ENCODE data around the gene GLI3. TPM values are rescaled to one million over a fixed set of nuclear protein-coding genes. Genes with fewer than 3 reads are reported as not detected.

Gene GLI3
- total and polyA plus RNA-seq, 4 experiments from 2014 or later, result 0.06 to 0.13 TPM; not detected in 2

DNA sequence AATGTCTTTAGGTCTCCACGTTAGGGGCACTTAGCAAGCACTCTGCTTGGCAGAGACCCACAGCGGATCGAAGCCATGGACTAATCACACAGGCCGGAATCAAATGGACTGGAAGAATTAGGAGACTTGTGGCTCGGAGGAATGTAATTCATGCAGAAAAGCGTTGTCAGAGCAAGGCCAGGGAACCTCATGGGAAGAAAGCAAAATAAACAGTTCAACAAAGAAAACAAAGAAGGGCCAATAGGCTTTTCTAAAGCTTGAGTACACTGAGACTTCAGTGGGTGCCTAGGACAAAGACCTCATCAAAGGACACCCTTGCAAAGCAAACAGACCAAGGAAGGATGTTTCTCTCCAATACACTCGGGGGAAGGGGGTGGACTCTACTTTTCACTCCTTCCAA lies 171.1 kb downstream of the GLI3 start:
- Mint-ChIP-seq H3K9me3 (no peaks in the 10 kb centered on the region), H3K27ac (no peak overlapping the region), H3K4me3 (no peak overlapping the region), H3K36me3 (no peaks in the 10 kb centered on the region), H3K4me1 (no peaks in the 10 kb centered on the region), H3K27me3 (peaks cover 1% of the 10 kb centered on the region in 2 donors)
- no peak for DNase-seq
- CTCF ChIA-PET (ENCODE audit: partially characterized antibody), result no interaction called here
- H3K4me1 ChIP-seq (ENCODE audit: insufficient read depth, low read length), result no peaks in the 10 kb centered on the region
- no peaks in the 10 kb centered on the region for H3K36me3 ChIP-seq (ENCODE audit: insufficient read depth, low read length)
- H3K27me3 ChIP-seq (ENCODE audit: insufficient read depth, low read length), result no peaks in the 10 kb centered on the region
- H3K9me3 ChIP-seq (ENCODE audit: control insufficient read depth in 1 of 2, low read length in 2 of 2), result no peaks in the 10 kb centered on the region
- intact Hi-C loops (cut with micrococcal nuclease), result no loop called here
- no peak overlapping the region for H3K4me3 ChIP-seq (ENCODE audit: low read length in 2 of 2)
- no peak overlapping the region for H3K27ac ChIP-seq (ENCODE audit: low read depth, low read length)
- POLR2A ChIA-PET (ENCODE audit: partially characterized antibody), result no interaction called here

DNA sequence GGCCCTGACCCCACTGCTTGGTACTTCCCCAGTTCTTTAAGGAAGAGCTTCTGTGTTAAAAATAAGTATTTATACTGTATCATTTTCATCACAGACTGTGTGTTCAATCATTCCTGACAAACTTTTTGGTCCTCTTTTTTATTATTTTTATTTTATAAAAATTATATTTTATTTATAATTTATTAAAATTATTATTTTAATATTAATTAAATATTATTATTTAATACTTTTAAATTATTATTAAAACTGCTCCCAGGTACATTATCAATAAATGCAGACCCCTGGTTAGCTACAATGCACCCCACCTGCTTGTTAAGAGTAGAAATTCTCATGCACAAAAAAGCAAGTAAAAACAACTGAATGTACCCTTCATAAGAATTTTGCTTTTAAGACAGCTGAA lies 172.0 kb downstream of the GLI3 start:
- no peaks in the 10 kb centered on the region for H3K27me3 ChIP-seq (ENCODE audit: insufficient read depth, low read length)
- no peak for DNase-seq
- Mint-ChIP-seq H3K4me3 (no peak overlapping the region), H3K27ac (no peak overlapping the region), H3K9me3 (no peaks in the 10 kb centered on the region), H3K4me1 (no peaks in the 10 kb centered on the region), H3K36me3 (no peaks in the 10 kb centered on the region), H3K27me3 (peaks cover 1% of the 10 kb centered on the region in 2 donors)
- no peak overlapping the region for H3K27ac ChIP-seq (ENCODE audit: low read depth, low read length)
- no peaks in the 10 kb centered on the region for H3K4me1 ChIP-seq (ENCODE audit: insufficient read depth, low read length)
- no peaks in the 10 kb centered on the region for H3K36me3 ChIP-seq (ENCODE audit: insufficient read depth, low read length)
- no peak overlapping the region for H3K4me3 ChIP-seq (ENCODE audit: low read length in 2 of 2)
- ChIA-PET POLR2A (ENCODE audit: partially characterized antibody) (no interaction called here), CTCF (ENCODE audit: partially characterized antibody) (no interaction called here)
- intact Hi-C loops (cut with micrococcal nuclease), result no loop called here
- H3K9me3 ChIP-seq (ENCODE audit: control insufficient read depth in 1 of 2, low read length in 2 of 2), result no peaks in the 10 kb centered on the region

GRCh38 chr7:42064534-42064933 lies 172.5 kb downstream of the GLI3 start:
- CTCF ChIA-PET (ENCODE audit: partially characterized antibody), result no interaction called here
- intact Hi-C loops (cut with micrococcal nuclease), result no loop called here
- H3K27ac ChIP-seq (ENCODE audit: low read depth, low read length), result no peak overlapping the region

DNA sequence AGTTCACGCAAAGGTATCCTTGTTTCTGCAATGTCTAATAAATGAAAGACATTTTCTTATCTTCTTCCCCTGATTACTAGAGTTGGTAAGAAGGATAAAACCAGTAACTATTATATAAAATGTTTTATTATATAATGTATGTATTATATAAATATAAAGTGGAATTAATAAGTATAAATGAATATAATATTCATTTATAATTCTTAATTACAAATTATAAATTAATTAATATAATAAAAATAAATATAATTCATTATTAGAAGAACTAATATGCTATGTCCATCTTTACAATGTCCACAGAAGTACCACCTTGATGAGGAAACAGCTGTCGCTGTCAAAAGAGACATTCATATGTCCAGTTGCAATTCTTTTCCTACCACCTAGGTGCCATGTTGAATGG lies 177.7 kb downstream of the GLI3 start:
- H3K36me3 ChIP-seq (ENCODE audit: insufficient read depth, low read length), result no peaks in the 10 kb centered on the region
- intact Hi-C loops (cut with micrococcal nuclease), result no loop called here
- POLR2A ChIA-PET (ENCODE audit: partially characterized antibody), result no interaction called here
- no peak overlapping the region for H3K27ac Mint-ChIP-seq
- no peaks in the 10 kb centered on the region for H3K4me1 Mint-ChIP-seq
- no peak overlapping the region for H3K4me3 Mint-ChIP-seq
- peaks cover 0 to 1% of the 10 kb centered on the region in 2 donors for H3K27me3 Mint-ChIP-seq
- no peaks in the 10 kb centered on the region for H3K4me1 ChIP-seq (ENCODE audit: insufficient read depth, low read length)
- H3K9me3 ChIP-seq (ENCODE audit: control insufficient read depth in 1 of 2, low read length in 2 of 2), result no peaks in the 10 kb centered on the region
- H3K4me3 ChIP-seq (ENCODE audit: low read length in 2 of 2), result no peak overlapping the region
- no peaks in the 10 kb centered on the region for H3K27me3 ChIP-seq (ENCODE audit: insufficient read depth, low read length)
- H3K9me3 Mint-ChIP-seq, result peaks cover 0 to 4% (median 0%) of the 10 kb centered on the region in 8 donors
- CTCF ChIA-PET (ENCODE audit: partially characterized antibody), result no interaction called here
- H3K27ac ChIP-seq (ENCODE audit: low read depth, low read length), result no peak overlapping the region
- no peaks in the 10 kb centered on the region for H3K36me3 Mint-ChIP-seq
- DNase-seq, result no peak

More at GRCh38 chr7:42064534-42064933, 172.5 kb downstream of the GLI3 start:
- Mint-ChIP-seq H3K27me3 (peaks cover 0 to 1% of the 10 kb centered on the region in 2 donors), H3K4me3 (no peak overlapping the region), H3K9me3 (no peaks in the 10 kb centered on the region), H3K27ac (no peak overlapping the region), H3K36me3 (no peaks in the 10 kb centered on the region), H3K4me1 (no peaks in the 10 kb centered on the region)
- no peak for DNase-seq
- Histone ChIP-seq H3K9me3 (ENCODE audit: control insufficient read depth in 1 of 2, low read length in 2 of 2) (no peaks in the 10 kb centered on the region), H3K36me3 (ENCODE audit: insufficient read depth, low read length) (no peaks in the 10 kb centered on the region), H3K4me1 (ENCODE audit: insufficient read depth, low read length) (no peaks in the 10 kb centered on the region), H3K27me3 (ENCODE audit: insufficient read depth, low read length) (no peaks in the 10 kb centered on the region), H3K4me3 (ENCODE audit: low read length in 2 of 2) (no peak overlapping the region)
- POLR2A ChIA-PET (ENCODE audit: partially characterized antibody), result no interaction called here

GRCh38 chr7:42057331-42057730 lies 179.7 kb downstream of the GLI3 start:
- DNase-seq, result no peak
- Mint-ChIP-seq H3K36me3 (no peaks in the 10 kb centered on the region), H3K27ac (no peak overlapping the region), H3K4me1 (no peaks in the 10 kb centered on the region), H3K27me3 (peaks cover 0 to 1% of the 10 kb centered on the region in 2 donors), H3K9me3 (peaks cover 0 to 4% (median 0%) of the 10 kb centered on the region in 8 donors), H3K4me3 (no peak overlapping the region)
- Histone ChIP-seq H3K36me3 (ENCODE audit: insufficient read depth, low read length) (no peaks in the 10 kb centered on the region), H3K4me1 (ENCODE audit: insufficient read depth, low read length) (no peaks in the 10 kb centered on the region), H3K4me3 (ENCODE audit: low read length in 2 of 2) (no peak overlapping the region), H3K9me3 (ENCODE audit: control insufficient read depth in 1 of 2, low read length in 2 of 2) (no peaks in the 10 kb centered on the region), H3K27me3 (ENCODE audit: insufficient read depth, low read length) (no peaks in the 10 kb centered on the region), H3K27ac (ENCODE audit: low read depth, low read length) (no peak overlapping the region)
- intact Hi-C loops (cut with micrococcal nuclease), result no loop called here
- ChIA-PET CTCF (ENCODE audit: partially characterized antibody) (no interaction called here), POLR2A (ENCODE audit: partially characterized antibody) (no interaction called here)

- intact Hi-C loops (cut with micrococcal nuclease), result no loop called here
- H3K4me1 ChIP-seq (ENCODE audit: insufficient read depth, low read length), result no peaks in the 10 kb centered on the region
- H3K27ac ChIP-seq (ENCODE audit: low read depth, low read length), result no peak overlapping the region
- H3K27ac Mint-ChIP-seq, result no peak overlapping the region
- H3K27me3 ChIP-seq (ENCODE audit: insufficient read depth, low read length), result no peaks in the 10 kb centered on the region
- H3K36me3 ChIP-seq (ENCODE audit: insufficient read depth, low read length), result no peaks in the 10 kb centered on the region
- H3K9me3 ChIP-seq (ENCODE audit: control insufficient read depth in 1 of 2, low read length in 2 of 2), result no peaks in the 10 kb centered on the region
- ChIA-PET CTCF (ENCODE audit: partially characterized antibody) (no interaction called here), POLR2A (ENCODE audit: partially characterized antibody) (no interaction called here)
- H3K36me3 Mint-ChIP-seq, result no peaks in the 10 kb centered on the region
- no peak for DNase-seq
- no peak overlapping the region for H3K4me3 ChIP-seq (ENCODE audit: low read length in 2 of 2)
- H3K4me1 Mint-ChIP-seq, result no peaks in the 10 kb centered on the region
- H3K4me3 Mint-ChIP-seq, result no peak overlapping the region
- H3K27me3 Mint-ChIP-seq, result peaks cover 0 to 1% of the 10 kb centered on the region in 2 donors
- H3K9me3 Mint-ChIP-seq, result peaks cover 0 to 4% (median 0%) of the 10 kb centered on the region in 8 donors
Measured at GRCh38 chr7:42055171-42055570, 181.8 kb downstream of the GLI3 start.

GRCh38 chr7:42053834-42054233 lies 183.2 kb downstream of the GLI3 start:
- Mint-ChIP-seq H3K27me3 (peaks cover 0 to 1% of the 10 kb centered on the region in 2 donors), H3K4me3 (no peak overlapping the region), H3K4me1 (no peaks in the 10 kb centered on the region), H3K36me3 (no peaks in the 10 kb centered on the region), H3K9me3 (peaks cover 0 to 4% (median 0%) of the 10 kb centered on the region in 8 donors), H3K27ac (no peak overlapping the region)
- Histone ChIP-seq H3K27ac (ENCODE audit: low read depth, low read length) (no peak overlapping the region), H3K36me3 (ENCODE audit: insufficient read depth, low read length) (no peaks in the 10 kb centered on the region), H3K9me3 (ENCODE audit: control insufficient read depth in 1 of 2, low read length in 2 of 2) (no peaks in the 10 kb centered on the region), H3K27me3 (ENCODE audit: insufficient read depth, low read length) (no peaks in the 10 kb centered on the region), H3K4me3 (ENCODE audit: low read length in 2 of 2) (no peak overlapping the region), H3K4me1 (ENCODE audit: insufficient read depth, low read length) (no peaks in the 10 kb centered on the region)
- POLR2A ChIA-PET (ENCODE audit: partially characterized antibody), result no interaction called here
- intact Hi-C loops (cut with micrococcal nuclease), result no loop called here
- no peak for DNase-seq
- CTCF ChIA-PET (ENCODE audit: partially characterized antibody), result no interaction called here

GRCh38 chr7:42049761-42050160 lies 187.2 kb downstream of the GLI3 start:
- ChIA-PET CTCF (ENCODE audit: partially characterized antibody) (no interaction called here), POLR2A (ENCODE audit: partially characterized antibody) (no interaction called here)
- H3K4me3 ChIP-seq (ENCODE audit: low read length in 2 of 2), result no peak overlapping the region
- no peaks in the 10 kb centered on the region for H3K36me3 ChIP-seq (ENCODE audit: insufficient read depth, low read length)
- no peak for DNase-seq
- Mint-ChIP-seq H3K36me3 (no peaks in the 10 kb centered on the region), H3K27ac (no peak overlapping the region), H3K9me3 (peaks cover 0 to 3% (median 0%) of the 10 kb centered on the region in 8 donors), H3K4me3 (no peak overlapping the region), H3K4me1 (no peaks in the 10 kb centered on the region), H3K27me3 (no peaks in the 10 kb centered on the region)
- intact Hi-C loops (cut with micrococcal nuclease), result no loop called here
- no peaks in the 10 kb centered on the region for H3K4me1 ChIP-seq (ENCODE audit: insufficient read depth, low read length)
- no peaks in the 10 kb centered on the region for H3K9me3 ChIP-seq (ENCODE audit: control insufficient read depth in 1 of 2, low read length in 2 of 2)
- H3K27ac ChIP-seq (ENCODE audit: low read depth, low read length), result no peak overlapping the region
- H3K27me3 ChIP-seq (ENCODE audit: insufficient read depth, low read length), result no peaks in the 10 kb centered on the region

All from CD4-positive, alpha-beta memory T cell (primary cell).